ENCODE measurements around the gene AP3M1.
A peak's percentile ranks its signal among the peaks of the same experiment; 100 is the strongest.

AP3M1 gene

GRCh38 chr10:74153676-74154075, 3.0 kb upstream of the AP3M1 start:
- TF ChIP-seq, protein P1, sequence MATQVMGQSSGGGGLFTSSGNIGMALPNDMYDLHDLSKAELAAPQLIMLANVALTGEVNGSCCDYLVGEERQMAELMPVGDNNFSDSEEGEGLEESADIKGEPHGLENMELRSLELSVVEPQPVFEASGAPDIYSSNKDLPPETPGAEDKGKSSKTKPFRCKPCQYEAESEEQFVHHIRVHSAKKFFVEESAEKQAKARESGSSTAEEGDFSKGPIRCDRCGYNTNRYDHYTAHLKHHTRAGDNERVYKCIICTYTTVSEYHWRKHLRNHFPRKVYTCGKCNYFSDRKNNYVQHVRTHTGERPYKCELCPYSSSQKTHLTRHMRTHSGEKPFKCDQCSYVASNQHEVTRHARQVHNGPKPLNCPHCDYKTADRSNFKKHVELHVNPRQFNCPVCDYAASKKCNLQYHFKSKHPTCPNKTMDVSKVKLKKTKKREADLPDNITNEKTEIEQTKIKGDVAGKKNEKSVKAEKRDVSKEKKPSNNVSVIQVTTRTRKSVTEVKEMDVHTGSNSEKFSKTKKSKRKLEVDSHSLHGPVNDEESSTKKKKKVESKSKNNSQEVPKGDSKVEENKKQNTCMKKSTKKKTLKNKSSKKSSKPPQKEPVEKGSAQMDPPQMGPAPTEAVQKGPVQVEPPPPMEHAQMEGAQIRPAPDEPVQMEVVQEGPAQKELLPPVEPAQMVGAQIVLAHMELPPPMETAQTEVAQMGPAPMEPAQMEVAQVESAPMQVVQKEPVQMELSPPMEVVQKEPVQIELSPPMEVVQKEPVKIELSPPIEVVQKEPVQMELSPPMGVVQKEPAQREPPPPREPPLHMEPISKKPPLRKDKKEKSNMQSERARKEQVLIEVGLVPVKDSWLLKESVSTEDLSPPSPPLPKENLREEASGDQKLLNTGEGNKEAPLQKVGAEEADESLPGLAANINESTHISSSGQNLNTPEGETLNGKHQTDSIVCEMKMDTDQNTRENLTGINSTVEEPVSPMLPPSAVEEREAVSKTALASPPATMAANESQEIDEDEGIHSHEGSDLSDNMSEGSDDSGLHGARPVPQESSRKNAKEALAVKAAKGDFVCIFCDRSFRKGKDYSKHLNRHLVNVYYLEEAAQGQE (IDR thresholded peaks at IDR 0.05; ENCODE audit: insufficient read depth in 1 of 2, low read depth in 2 of 2, low read length in 2 of 2), result no peak
- TF ChIP-seq SIN3A (IDR thresholded peaks at IDR 0.05; ENCODE audit: borderline replicate concordance, insufficient read depth, low read length) (no peak), FOXP2 (optimal IDR thresholded peaks at IDR 0.05; ENCODE audit: borderline replicate concordance, extremely low read depth, extremely low read length, insufficient read depth) (no peak), POLR2AphosphoS5 (IDR thresholded peaks at IDR 0.05; ENCODE audit: low read depth, low read length) (no peak), TAF1 (IDR thresholded peaks at IDR 0.05; ENCODE audit: borderline replicate concordance, insufficient read depth, low read length) (no peak)

DNA sequence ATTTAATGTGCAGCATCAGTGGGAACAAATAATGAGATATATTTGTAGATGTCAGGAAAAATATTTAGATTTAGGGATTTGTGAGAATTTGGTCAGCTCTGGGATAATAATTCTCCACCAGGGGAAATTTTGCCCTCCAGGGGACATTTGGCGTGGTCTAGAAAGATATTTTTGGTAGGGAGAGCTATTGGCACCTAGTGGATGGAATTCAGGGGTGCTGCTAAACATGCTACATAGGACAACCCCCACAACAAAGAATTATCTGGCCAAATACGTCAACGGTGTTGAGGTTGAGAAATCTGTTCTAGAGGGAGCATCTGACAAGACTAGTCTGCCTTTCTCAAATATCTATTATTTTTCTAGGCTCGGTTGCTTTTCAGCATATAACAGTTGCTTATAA, 2.5 kb upstream of the AP3M1 start:
- TF ChIP-seq TAF1 (IDR thresholded peaks at IDR 0.05; ENCODE audit: borderline replicate concordance, insufficient read depth, low read length), result no peak
- TF ChIP-seq POLR2AphosphoS5 (IDR thresholded peaks at IDR 0.05; ENCODE audit: low read depth, low read length), result no peak
- no peak for TF ChIP-seq FOXP2 (optimal IDR thresholded peaks at IDR 0.05; ENCODE audit: borderline replicate concordance, extremely low read depth, extremely low read length, insufficient read depth)
- TF ChIP-seq SIN3A (IDR thresholded peaks at IDR 0.05; ENCODE audit: borderline replicate concordance, insufficient read depth, low read length), result no peak
- TF ChIP-seq, protein P1 (IDR thresholded peaks at IDR 0.05; ENCODE audit: insufficient read depth in 1 of 2, low read depth in 2 of 2, low read length in 2 of 2), result no peak

DNA sequence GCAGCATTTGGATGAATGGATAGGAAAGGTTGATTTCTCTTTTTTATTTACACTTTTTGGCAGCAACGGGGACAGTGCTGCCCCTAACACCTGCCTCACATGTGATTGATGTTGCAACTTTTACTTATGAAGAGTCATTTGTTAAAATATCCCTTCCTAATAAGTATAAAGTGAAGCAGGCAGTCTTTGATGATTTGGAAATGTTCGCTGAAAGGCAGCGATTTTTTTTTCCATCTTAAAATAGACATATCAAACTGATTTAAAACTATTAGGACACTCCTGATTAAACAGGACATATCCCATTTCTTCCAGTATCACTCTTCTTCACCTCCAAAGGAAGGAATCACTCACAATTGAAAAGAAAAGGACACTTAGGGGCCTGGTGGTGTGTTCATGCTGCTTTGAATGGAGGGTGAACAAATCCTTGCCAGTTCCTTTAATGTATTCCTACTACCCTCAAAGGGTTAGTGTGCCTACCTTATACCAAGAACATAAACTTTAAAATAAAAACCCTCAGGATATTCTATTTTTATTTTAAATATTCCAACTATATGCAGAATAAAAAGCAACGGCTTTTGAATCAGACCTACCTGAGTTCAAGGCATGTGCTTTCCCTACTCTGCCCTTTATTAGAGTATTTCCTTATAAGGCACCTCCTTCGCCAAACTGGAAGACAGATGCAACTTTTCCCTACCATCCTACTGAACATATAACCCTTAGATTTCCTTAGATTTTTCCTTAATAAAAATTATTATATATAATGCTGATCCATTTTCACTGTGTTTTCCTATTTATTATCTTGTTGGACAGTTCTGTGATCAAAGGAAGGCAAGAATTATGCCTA, 1.5 kb upstream of the AP3M1 start:
- TF ChIP-seq SIN3A (IDR thresholded peaks at IDR 0.05; ENCODE audit: borderline replicate concordance, insufficient read depth, low read length) (no peak), TAF1 (IDR thresholded peaks at IDR 0.05; ENCODE audit: borderline replicate concordance, insufficient read depth, low read length) (no peak), POLR2AphosphoS5 (IDR thresholded peaks at IDR 0.05; ENCODE audit: low read depth, low read length) (no peak), FOXP2 (optimal IDR thresholded peaks at IDR 0.05; ENCODE audit: borderline replicate concordance, extremely low read depth, extremely low read length, insufficient read depth) (no peak)
- TF ChIP-seq, protein P1 (IDR thresholded peaks at IDR 0.05; ENCODE audit: insufficient read depth in 1 of 2, low read depth in 2 of 2, low read length in 2 of 2), result no peak

- TF ChIP-seq FOXP2 (optimal IDR thresholded peaks at IDR 0.05; ENCODE audit: borderline replicate concordance, extremely low read depth, extremely low read length, insufficient read depth) (peak; percentile 12), POLR2AphosphoS5 (IDR thresholded peaks at IDR 0.05; ENCODE audit: low read depth, low read length) (peak; percentile 66)
- TF ChIP-seq, protein P1 (IDR thresholded peaks at IDR 0.05; ENCODE audit: insufficient read depth in 1 of 2, low read depth in 2 of 2, low read length in 2 of 2), result no peak
Measured at GRCh38 chr10:74150990-74151878, 606 bp upstream of the AP3M1 start, which contains the start of gene ADK. TSS of gene ADK (plus strand) at chr10:74151221. CDS start at chr10:74151279, 58 bp downstream.

Measured in PFSK-1 (cell line).